Smooth muscle cell (in vitro differentiated cells): Measurements from ENCODE around the gene ZNF341. TPM values are rescaled to one million over a fixed set of nuclear protein-coding genes. Genes with fewer than 3 reads are reported as not detected.
A peak's percentile ranks its signal among the peaks of the same experiment; 100 is the strongest.

Source experiments
- DNase-seq: peaks from one replicate; lab custom pipeline; 2025; ENCODE audit not compliant: unreplicated experiment; lab: John Stamatoyannopoulos, UW
- H2AFZ ChIP-seq: fragments of 200-600 bp; sonication (generic); 2 replicates; pipeline ENCODE4 v1.6.0; 2016; ENCODE audit warnings: antibody characterized with exemption, low read depth, mild to moderate bottlenecking
- H3F3A ChIP-seq: fragments of 200-600 bp; sonication (generic); 2 replicates; pipeline ENCODE4 v1.6.0; 2017; ENCODE audit warnings: antibody characterized with exemption, low read depth
- H3K27ac ChIP-seq: fragments of 200-600 bp; sonication (generic); 2 replicates; pipeline ENCODE4 v1.5.1; 2016; ENCODE audit warnings: low read depth, mild to moderate bottlenecking
- H3K27me3 ChIP-seq: fragments of 200-600 bp; sonication (generic); 2 replicates; pipeline ENCODE4 v1.6.1; 2016; ENCODE audit warnings: low read depth, mild to moderate bottlenecking
- H3K36me3 ChIP-seq: fragments of 200-600 bp; sonication (generic); 2 replicates; pipeline ENCODE4 v1.5.1; 2016; ENCODE audit warnings: low read depth
- H3K4me1 ChIP-seq: fragments of 200-600 bp; sonication (generic); 2 replicates; pipeline ENCODE4 v1.5.1; 2016; ENCODE audit warnings: low read depth
- H3K4me2 ChIP-seq: fragments of 200-600 bp; sonication (generic); 2 replicates; pipeline ENCODE4 v1.6.0; 2016; ENCODE audit warnings: mild to moderate bottlenecking
- H3K4me3 ChIP-seq: fragments of 200-600 bp; sonication (generic); 2 replicates; pipeline ENCODE4 v1.5.1; 2016; ENCODE audit warnings: mild to moderate bottlenecking
- H3K79me2 ChIP-seq: fragments of 200-600 bp; sonication (generic); 2 replicates; pipeline ENCODE4 v1.6.0; 2016; ENCODE audit warnings: low read depth, mild to moderate bottlenecking
- H3K9ac ChIP-seq: fragments of 200-600 bp; sonication (generic); 2 replicates; pipeline ENCODE4 v1.6.0; 2016; ENCODE audit warnings: low read depth
- H3K9me3 ChIP-seq: fragments of 200-600 bp; sonication (generic); replicated peaks from 2 replicates; pipeline ENCODE4 v1.5.1; 2016; ENCODE audit warnings: low read depth
- H4K20me1 ChIP-seq: fragments of 200-600 bp; sonication (generic); 2 replicates; pipeline ENCODE4 v1.6.0; 2016; ENCODE audit warnings: low read depth
- CTCF ChIP-seq: fragments of 200-600 bp; sonication (generic); IDR thresholded peaks from 2 replicates; pipeline ENCODE4 v1.5.1; 2017; ENCODE audit warnings: borderline replicate concordance, mild to moderate bottlenecking, antibody characterized with exemption; ENCODE audit not compliant: insufficient read depth, poor library complexity, severe bottlenecking
- WGBS: methylation state at CpG from one replicate; pipeline ENCODE4 v1.1.7; 2016; ENCODE audit warnings: low lambda C conversion rate; 5-methylcytosine and 5-hydroxymethylcytosine counted together
- polyA plus RNA-seq: library from polyadenylated mRNA; unstranded; fragments of >200 nt; fragmentation: Nextera tagmentation; extraction: Ambion mirVana; gene quantifications from 2 replicates; pipeline ENCODE4 v1.2.1, GENCODE V29; 2016
- total RNA-seq: library from RNA; depleted of rRNA; stranded (reverse); fragments of >200 nt; gene quantifications from 2 replicates; pipeline ENCODE4 v1.2.3, GENCODE V29; 2014

Gene ZNF341
- total and polyA plus RNA-seq, 2 experiments from 2014 or later, result 1.2 to 2.0 TPM

- Histone ChIP-seq H3K36me3 (no peaks in the 10 kb centered on the region), H3K4me3 (no peak overlapping the region), H3K79me2 (no peaks in the 10 kb centered on the region), H3K27ac (peak overlapping the region; percentile 68), H3K9ac (no peak overlapping the region), H3K9me3 (no peaks in the 10 kb centered on the region), H2AFZ (no peak overlapping the region), H3K4me2 (no peak overlapping the region), H4K20me1 (peaks cover 3% of the 10 kb centered on the region), H3K4me1 (no peaks in the 10 kb centered on the region), H3K27me3 (no peaks in the 10 kb centered on the region), H3F3A (peaks cover 14% of the 10 kb centered on the region)
- 86% methylated on average over 12 of the region's 12 CpGs for WGBS
- DNase-seq, result no peak
- no peak for TF ChIP-seq CTCF
These were observed 56.7 kb downstream of the ZNF341 start for GRCh38 chr20:33788351-33789049.

- H2AFZ ChIP-seq, result no peak overlapping the region
- H3F3A ChIP-seq, result peaks cover 21% of the 10 kb centered on the region
- H3K9me3 ChIP-seq, result no peaks in the 10 kb centered on the region
- H3K27me3 ChIP-seq, result no peaks in the 10 kb centered on the region
- 38% methylated on average over 11 of the region's 11 CpGs for WGBS
- no peak for TF ChIP-seq CTCF
- no peaks in the 10 kb centered on the region for H3K79me2 ChIP-seq
- H4K20me1 ChIP-seq, result peaks cover 3% of the 10 kb centered on the region
- no peak for DNase-seq
- H3K4me1 ChIP-seq, result no peaks in the 10 kb centered on the region
- peak overlapping the region; percentile 68 for H3K27ac ChIP-seq
- peak overlapping the region; percentile 13 for H3K4me2 ChIP-seq
- H3K9ac ChIP-seq, result no peak overlapping the region
- H3K4me3 ChIP-seq, result no peak overlapping the region
- no peaks in the 10 kb centered on the region for H3K36me3 ChIP-seq
These were observed 57.5 kb downstream of the ZNF341 start for GRCh38 chr20:33789109-33789857.

- Histone ChIP-seq H2AFZ (no peak overlapping the region), H3K79me2 (no peaks in the 10 kb centered on the region), H3F3A (peaks cover 24% of the 10 kb centered on the region), H3K4me3 (no peak overlapping the region), H3K4me1 (no peaks in the 10 kb centered on the region), H3K9ac (no peak overlapping the region), H4K20me1 (peaks cover 3% of the 10 kb centered on the region), H3K9me3 (no peaks in the 10 kb centered on the region), H3K27me3 (no peaks in the 10 kb centered on the region), H3K27ac (peak overlapping the region; percentile 21), H3K4me2 (peak overlapping the region; percentile 1), H3K36me3 (no peaks in the 10 kb centered on the region)
- no peak for TF ChIP-seq CTCF
- DNase-seq, result no peak
- WGBS, result 72% methylated on average over 5 of the region's 5 CpGs
These were observed 58.0 kb downstream of the ZNF341 start for GRCh38 chr20:33789858-33790182.
